GM19452 (cell line): Measurements from ENCODE around the gene PTPRCAP.

Source experiments
- ATAC-seq: cut with Tn5 transposase; IDR thresholded peaks from one replicate; pipeline ENCODE4 v1.9.1; 2021; ENCODE audit not compliant: unreplicated experiment

The PTPRCAP gene

GRCh38 chr11:67441731-67442351, 4.4 kb upstream of the PTPRCAP start:
- ATAC-seq: no peak

GRCh38 chr11:67441098-67441563, 3.6 kb upstream of the PTPRCAP start:
- ATAC-seq: no peak

- ATAC-seq: no peak
Measured at GRCh38 chr11:67440229-67441097, 3.0 kb upstream of the PTPRCAP start.

- no peak for ATAC-seq
Measured at GRCh38 chr11:67439321-67440228, 2.1 kb upstream of the PTPRCAP start.

GRCh38 chr11:67438158-67438902, 848 bp upstream of the PTPRCAP start:
- no peak for ATAC-seq

- no peak for ATAC-seq
Measured at GRCh38 chr11:67437809-67438157, 301 bp upstream of the PTPRCAP start.

GRCh38 chr11:67436459-67437081, 912 bp downstream of the PTPRCAP start:
- peak; percentile 37 for ATAC-seq

- no peak for ATAC-seq
Measured at GRCh38 chr11:67435727-67436458, 1.6 kb downstream of the PTPRCAP start.

- no peak for ATAC-seq
Measured at GRCh38 chr11:67435031-67435726, 2.3 kb downstream of the PTPRCAP start.

GRCh38 chr11:67434395-67434881, 3.0 kb downstream of the PTPRCAP start:
- no peak for ATAC-seq

GRCh38 chr11:67433536-67434394, 3.7 kb downstream of the PTPRCAP start:
- ATAC-seq: no peak

GRCh38 chr11:67432655-67433349, 4.7 kb downstream of the PTPRCAP start:
- ATAC-seq: no peak

- ATAC-seq: no peak
Measured at GRCh38 chr11:67431346-67432249, 5.9 kb downstream of the PTPRCAP start.

- no peak for ATAC-seq
Measured at GRCh38 chr11:67429722-67430121, 7.8 kb downstream of the PTPRCAP start.

- no peak for ATAC-seq
Measured at GRCh38 chr11:67429038-67429668, 8.3 kb downstream of the PTPRCAP start.
